SK-N-SH (cell line): Measurements from ENCODE around the gene PLCG1. TPM values are rescaled to one million over a fixed set of nuclear protein-coding genes. Genes with fewer than 3 reads are reported as not detected.

ENCODE experiments used
- CTCF ChIA-PET: fragments of 300-600, 350-600 bp; formaldehyde crosslinking; extraction: SDS; loops from one replicate; lab custom pipeline; 2021; lab: Yijun Ruan, JAX
- POLR2A ChIA-PET: fragments of 350-600 bp; sonication (Branson Sonifier 250); formaldehyde crosslinking; extraction: SDS; loops from one replicate; lab custom pipeline; 2020; ENCODE audit warnings: antibody characterized with exemption, inconsistent platforms; lab: Yijun Ruan, JAX
- DNase-seq: peaks from one replicate; pipeline ENCODE4 v3.0.0; 2012
- H2AFZ ChIP-seq: fragments of 200-600 bp; sonication (generic); 2 replicates; pipeline ENCODE4 v1.8.1; 2016; ENCODE audit warnings: antibody characterized with exemption, mild to moderate bottlenecking, low read depth
- H3F3A ChIP-seq: fragments of 200-600 bp; sonication (generic); replicated peaks from 2 replicates; pipeline ENCODE3; 2016; ENCODE audit warnings: antibody characterized with exemption, mild to moderate bottlenecking; ENCODE audit not compliant: insufficient read depth
- H3K27ac ChIP-seq, 2 experiments: fragments of 200-500 bp in 1 of 2; fragments of 200-600 bp in 1 of 2; sonication (Bioruptor generic) in 1 of 2; sonication (generic), shearing (Covaris generic) in 1 of 2; 2 replicates each; pipeline versions ENCODE4 v1.5.1 to v1.6.1; 2014 to 2016; ENCODE audit warnings: low read depth in 2 of 2, inconsistent platforms in 1 of 2, low read length in 1 of 2, mild to moderate bottlenecking in 1 of 2, mixed read lengths in 1 of 2
- H3K27me3 ChIP-seq: fragments of 200-600 bp; sonication (generic), shearing (Covaris generic); 2 replicates; pipeline ENCODE4 v1.6.1; 2016; ENCODE audit warnings: mixed run types; ENCODE audit not compliant: insufficient read depth
- H3K36me3 ChIP-seq, 2 experiments: fragments of 200-500 bp in 1 of 2; fragments of 200-600 bp in 1 of 2; sonication (Bioruptor generic) in 1 of 2; sonication (generic) in 1 of 2; replicated peaks in 1 of 2; 2 replicates each; pipeline versions ENCODE3 to v1.5.1; 2014 to 2016; ENCODE audit warnings: low read length in 1 of 2, mild to moderate bottlenecking in 1 of 2; ENCODE audit not compliant: insufficient read depth in 2 of 2, control insufficient read depth in 1 of 2
- H3K4me1 ChIP-seq, 2 experiments: fragments of 200-500 bp in 1 of 2; fragments of 200-600 bp in 1 of 2; sonication (Bioruptor generic) in 1 of 2; sonication (generic), shearing (Covaris generic) in 1 of 2; 2 replicates each; pipeline versions ENCODE4 v1.5.1 to v1.6.1; 2014 to 2016; ENCODE audit warnings: low read depth in 1 of 2, low read length in 1 of 2, mixed run types in 1 of 2; ENCODE audit not compliant: insufficient read depth in 2 of 2, control insufficient read depth in 1 of 2
- H3K4me2 ChIP-seq: fragments of 200-600 bp; sonication (generic), shearing (Covaris generic); 2 replicates; pipeline ENCODE4 v1.6.1; 2017; ENCODE audit warnings: mixed run types
- H3K4me3 ChIP-seq, 2 experiments: fragments of 200-500 bp in 1 of 2; fragments of 200-600 bp in 1 of 2; sonication (Bioruptor generic) in 1 of 2; sonication (generic), shearing (Covaris generic) in 1 of 2; 2 replicates each; pipeline versions ENCODE4 v1.5.1 to v1.8.1; 2014 to 2016; ENCODE audit warnings: low read depth in 2 of 2, inconsistent platforms in 1 of 2, low read length in 1 of 2, mild to moderate bottlenecking in 1 of 2, mixed read lengths in 1 of 2, moderate library complexity in 1 of 2
- H3K79me2 ChIP-seq: fragments of 200-600 bp; sonication (generic); 2 replicates; pipeline ENCODE4 v1.8.1; 2017; ENCODE audit warnings: mild to moderate bottlenecking; ENCODE audit not compliant: insufficient read depth
- H3K9ac ChIP-seq: fragments of 200-600 bp; sonication (generic); 2 replicates; pipeline ENCODE4 v1.6.1; 2017; ENCODE audit warnings: mixed run types
- H3K9me2 ChIP-seq: fragments of 200-600 bp; sonication (generic); 2 replicates; pipeline ENCODE4 v1.6.1; 2017; ENCODE audit warnings: mixed run types
- H3K9me3 ChIP-seq: fragments of 200-600 bp; sonication (generic); 2 replicates; pipeline ENCODE4 v1.6.1; 2017; ENCODE audit warnings: mixed run types, mild to moderate bottlenecking, moderate library complexity
- H4K20me1 ChIP-seq: fragments of 200-600 bp; sonication (generic); 2 replicates; pipeline ENCODE4 v1.6.1; 2017; ENCODE audit warnings: mild to moderate bottlenecking, mixed run types; ENCODE audit not compliant: insufficient read depth
- ELF1 ChIP-seq: IDR thresholded peaks from 2 replicates; pipeline ENCODE4 v1.4.0; 2012
- EZH2phosphoT487 ChIP-seq: fragments of 200-600 bp; sonication (generic); IDR thresholded peaks from 2 replicates; pipeline ENCODE4 v1.6.1; 2017; ENCODE audit warnings: low read depth, mixed run types, mild to moderate bottlenecking, antibody characterized with exemption, moderate library complexity, borderline replicate concordance
- FOXJ3 ChIP-seq: sonication (generic); formaldehyde crosslinking; IDR thresholded peaks from 2 replicates; pipeline ENCODE4 v1.5.1; 2020; ENCODE audit warnings: mild to moderate bottlenecking, missing genetic modification reagents
- FOXM1 ChIP-seq: IDR thresholded peaks from 2 replicates; pipeline ENCODE4 v1.4.0; 2012; ENCODE audit warnings: low read depth, mild to moderate bottlenecking
- GATA2 ChIP-seq: sonication (generic); formaldehyde crosslinking; IDR thresholded peaks from 2 replicates; pipeline ENCODE4 v1.5.0; 2020; ENCODE audit warnings: mild to moderate bottlenecking, missing genetic modification reagents
- JUND ChIP-seq: IDR thresholded peaks from 2 replicates; pipeline ENCODE4 v1.4.0; 2012
- MXI1 ChIP-seq: IDR thresholded peaks from 2 replicates; pipeline ENCODE4 v1.6.1; 2012; ENCODE audit warnings: mild to moderate bottlenecking, low read depth, low read length, improper control_type of control experiment
- NRF1 ChIP-seq: IDR thresholded peaks from 2 replicates; pipeline ENCODE4 v1.6.1; 2012; ENCODE audit warnings: low read depth, mild to moderate bottlenecking, low read length
- POLR2AphosphoS5 ChIP-seq: IDR thresholded peaks from 2 replicates; pipeline ENCODE4 v1.6.1; 2012; ENCODE audit warnings: low read depth, low read length
- RAD21 ChIP-seq: IDR thresholded peaks from 2 replicates; pipeline ENCODE4 v1.6.1; 2012; ENCODE audit warnings: mild to moderate bottlenecking, low read length
- RCOR1 ChIP-seq: fragments of 150-350 bp; IDR thresholded peaks from 2 replicates; pipeline ENCODE4 v1.6.1; 2017; ENCODE audit warnings: antibody characterized with exemption, low read length
- RFX5 ChIP-seq: IDR thresholded peaks from 2 replicates; pipeline ENCODE4 v1.6.1; 2012; ENCODE audit warnings: mild to moderate bottlenecking, improper control_type of control experiment, low read length
- RXRA ChIP-seq: IDR thresholded peaks from 2 replicates; pipeline ENCODE4 v1.4.0; 2012; ENCODE audit warnings: low read depth, mild to moderate bottlenecking, borderline replicate concordance
- SMC3 ChIP-seq: IDR thresholded peaks from 2 replicates; pipeline ENCODE4 v1.6.1; 2012; ENCODE audit warnings: low read depth, low read length, improper control_type of control experiment
- TCF12 ChIP-seq: IDR thresholded peaks from 2 replicates; pipeline ENCODE4 v1.4.0; 2012
- TEAD4 ChIP-seq: IDR thresholded peaks from 2 replicates; pipeline ENCODE4 v1.4.0; 2012; ENCODE audit warnings: mild to moderate bottlenecking, borderline replicate concordance; ENCODE audit not compliant: insufficient read depth
- YY1 ChIP-seq: IDR thresholded peaks from 2 replicates; pipeline ENCODE4 v1.4.0; 2012; ENCODE audit warnings: low read depth, mild to moderate bottlenecking
- WGBS: methylation state at CpG from one replicate; pipeline ENCODE4 v1.1.6; 2017; ENCODE audit warnings: low lambda C conversion rate; 5-methylcytosine and 5-hydroxymethylcytosine counted together
- polyA plus RNA-seq, 3 experiments: library from polyadenylated mRNA; depleted of rRNA; stranded (reverse); fragments of >200 nt; gene quantifications; 2 replicates each; pipeline ENCODE4 v1.2.3, GENCODE V29; 2012
- TF ChIP-seq, protein P1 (sequence below): fragments of 200-600 bp; sonication (generic); IDR thresholded peaks from 2 replicates; pipeline ENCODE4 v1.6.1; 2017; ENCODE audit warnings: antibody characterized with exemption, mild to moderate bottlenecking, moderate library complexity
- TF ChIP-seq, protein P2 (sequence below): IDR thresholded peaks from 2 replicates; pipeline ENCODE4 v1.6.1; 2012; ENCODE audit warnings: mild to moderate bottlenecking, low read depth, low read length, moderate library complexity
- TF ChIP-seq, protein P3 (sequence below): IDR thresholded peaks from 2 replicates; pipeline ENCODE4 v1.4.0; 2012; ENCODE audit warnings: low read depth, borderline replicate concordance

PLCG1 gene
- polyA plus RNA-seq, 1 of the 3 experiments (the other 2 are of a cell fraction), result 81.4 TPM

DNA sequence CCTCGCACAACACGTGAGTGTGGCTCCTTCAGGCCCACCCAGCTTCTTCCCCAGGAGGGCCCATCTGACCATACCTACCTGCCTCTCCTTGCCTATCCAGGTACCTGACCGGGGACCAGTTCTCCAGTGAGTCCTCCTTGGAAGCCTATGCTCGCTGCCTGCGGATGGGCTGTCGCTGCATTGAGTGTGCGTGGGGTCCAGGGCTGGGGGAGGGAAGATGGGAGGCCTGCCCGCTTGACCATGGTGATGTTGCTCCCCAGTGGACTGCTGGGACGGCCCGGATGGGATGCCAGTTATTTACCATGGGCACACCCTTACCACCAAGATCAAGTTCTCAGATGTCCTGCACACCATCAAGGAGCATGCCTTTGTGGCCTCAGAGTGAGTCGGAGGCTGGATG is 26.5 kb downstream of the PLCG1 start:
- TF ChIP-seq RAD21 (no peak), RCOR1 (no peak), YY1 (no peak), RXRA (no peak), FOXJ3 (CRISPR knock-in tag) (no peak), TEAD4 (no peak), GATA2 (CRISPR knock-in tag) (no peak), FOXM1 (no peak), POLR2AphosphoS5 (no peak), SMC3 (no peak), ELF1 (no peak), NRF1 (no peak), EZH2phosphoT487 (no peak), RFX5 (no peak), TCF12 (no peak), JUND (no peak), MXI1 (no peak)
- TF ChIP-seq, protein P1, sequence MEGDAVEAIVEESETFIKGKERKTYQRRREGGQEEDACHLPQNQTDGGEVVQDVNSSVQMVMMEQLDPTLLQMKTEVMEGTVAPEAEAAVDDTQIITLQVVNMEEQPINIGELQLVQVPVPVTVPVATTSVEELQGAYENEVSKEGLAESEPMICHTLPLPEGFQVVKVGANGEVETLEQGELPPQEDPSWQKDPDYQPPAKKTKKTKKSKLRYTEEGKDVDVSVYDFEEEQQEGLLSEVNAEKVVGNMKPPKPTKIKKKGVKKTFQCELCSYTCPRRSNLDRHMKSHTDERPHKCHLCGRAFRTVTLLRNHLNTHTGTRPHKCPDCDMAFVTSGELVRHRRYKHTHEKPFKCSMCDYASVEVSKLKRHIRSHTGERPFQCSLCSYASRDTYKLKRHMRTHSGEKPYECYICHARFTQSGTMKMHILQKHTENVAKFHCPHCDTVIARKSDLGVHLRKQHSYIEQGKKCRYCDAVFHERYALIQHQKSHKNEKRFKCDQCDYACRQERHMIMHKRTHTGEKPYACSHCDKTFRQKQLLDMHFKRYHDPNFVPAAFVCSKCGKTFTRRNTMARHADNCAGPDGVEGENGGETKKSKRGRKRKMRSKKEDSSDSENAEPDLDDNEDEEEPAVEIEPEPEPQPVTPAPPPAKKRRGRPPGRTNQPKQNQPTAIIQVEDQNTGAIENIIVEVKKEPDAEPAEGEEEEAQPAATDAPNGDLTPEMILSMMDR, result no peak
- TF ChIP-seq, protein P2, sequence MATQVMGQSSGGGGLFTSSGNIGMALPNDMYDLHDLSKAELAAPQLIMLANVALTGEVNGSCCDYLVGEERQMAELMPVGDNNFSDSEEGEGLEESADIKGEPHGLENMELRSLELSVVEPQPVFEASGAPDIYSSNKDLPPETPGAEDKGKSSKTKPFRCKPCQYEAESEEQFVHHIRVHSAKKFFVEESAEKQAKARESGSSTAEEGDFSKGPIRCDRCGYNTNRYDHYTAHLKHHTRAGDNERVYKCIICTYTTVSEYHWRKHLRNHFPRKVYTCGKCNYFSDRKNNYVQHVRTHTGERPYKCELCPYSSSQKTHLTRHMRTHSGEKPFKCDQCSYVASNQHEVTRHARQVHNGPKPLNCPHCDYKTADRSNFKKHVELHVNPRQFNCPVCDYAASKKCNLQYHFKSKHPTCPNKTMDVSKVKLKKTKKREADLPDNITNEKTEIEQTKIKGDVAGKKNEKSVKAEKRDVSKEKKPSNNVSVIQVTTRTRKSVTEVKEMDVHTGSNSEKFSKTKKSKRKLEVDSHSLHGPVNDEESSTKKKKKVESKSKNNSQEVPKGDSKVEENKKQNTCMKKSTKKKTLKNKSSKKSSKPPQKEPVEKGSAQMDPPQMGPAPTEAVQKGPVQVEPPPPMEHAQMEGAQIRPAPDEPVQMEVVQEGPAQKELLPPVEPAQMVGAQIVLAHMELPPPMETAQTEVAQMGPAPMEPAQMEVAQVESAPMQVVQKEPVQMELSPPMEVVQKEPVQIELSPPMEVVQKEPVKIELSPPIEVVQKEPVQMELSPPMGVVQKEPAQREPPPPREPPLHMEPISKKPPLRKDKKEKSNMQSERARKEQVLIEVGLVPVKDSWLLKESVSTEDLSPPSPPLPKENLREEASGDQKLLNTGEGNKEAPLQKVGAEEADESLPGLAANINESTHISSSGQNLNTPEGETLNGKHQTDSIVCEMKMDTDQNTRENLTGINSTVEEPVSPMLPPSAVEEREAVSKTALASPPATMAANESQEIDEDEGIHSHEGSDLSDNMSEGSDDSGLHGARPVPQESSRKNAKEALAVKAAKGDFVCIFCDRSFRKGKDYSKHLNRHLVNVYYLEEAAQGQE, result no peak
- TF ChIP-seq, protein P3, sequence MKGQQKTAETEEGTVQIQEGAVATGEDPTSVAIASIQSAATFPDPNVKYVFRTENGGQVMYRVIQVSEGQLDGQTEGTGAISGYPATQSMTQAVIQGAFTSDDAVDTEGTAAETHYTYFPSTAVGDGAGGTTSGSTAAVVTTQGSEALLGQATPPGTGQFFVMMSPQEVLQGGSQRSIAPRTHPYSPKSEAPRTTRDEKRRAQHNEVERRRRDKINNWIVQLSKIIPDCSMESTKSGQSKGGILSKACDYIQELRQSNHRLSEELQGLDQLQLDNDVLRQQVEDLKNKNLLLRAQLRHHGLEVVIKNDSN, result no peak
- peaks cover 20% of the 10 kb centered on the region for H4K20me1 ChIP-seq
- H3K36me3 ChIP-seq, result peaks cover 34 to 81% of the 10 kb centered on the region in 2 experiments
- H2AFZ ChIP-seq, result no peak overlapping the region
- ChIA-PET POLR2A (no interaction called here), CTCF (interaction anchor here (1.0 to 9.8 kb wide), 2 partner anchors 8 to 9 kb away, joined by 5 to 67 read pairs; no protein-coding TSS in a partner anchor)
- WGBS, result 100% methylated on average over 3 of the region's 11 CpGs
- no peak overlapping the region for H3K4me2 ChIP-seq
- H3K9ac ChIP-seq, result no peak overlapping the region
- no peaks in the 10 kb centered on the region for H3K9me2 ChIP-seq
- H3F3A ChIP-seq, result no peaks in the 10 kb centered on the region
- no peak for DNase-seq
- H3K4me1 ChIP-seq, result no peaks in the 10 kb centered on the region
- no peaks in the 10 kb centered on the region for H3K27me3 ChIP-seq
- no peak overlapping the region for H3K4me3 ChIP-seq
- H3K9me3 ChIP-seq, result no peaks in the 10 kb centered on the region
- H3K79me2 ChIP-seq, result peaks cover 20% of the 10 kb centered on the region; the same call in 1 of the 2 replicates
- H3K27ac ChIP-seq, result no peak overlapping the region; a peak in 1 of 4 replicates
